NCI-H2227 treated with DMSO at 0.1 percent for 48 hours (cell line): ENCODE results near the gene HRH3.

Experiments used
- DNase-seq: peaks from one replicate; lab custom pipeline; 2025; lab: John Stamatoyannopoulos, UW

HRH3 gene

DNA sequence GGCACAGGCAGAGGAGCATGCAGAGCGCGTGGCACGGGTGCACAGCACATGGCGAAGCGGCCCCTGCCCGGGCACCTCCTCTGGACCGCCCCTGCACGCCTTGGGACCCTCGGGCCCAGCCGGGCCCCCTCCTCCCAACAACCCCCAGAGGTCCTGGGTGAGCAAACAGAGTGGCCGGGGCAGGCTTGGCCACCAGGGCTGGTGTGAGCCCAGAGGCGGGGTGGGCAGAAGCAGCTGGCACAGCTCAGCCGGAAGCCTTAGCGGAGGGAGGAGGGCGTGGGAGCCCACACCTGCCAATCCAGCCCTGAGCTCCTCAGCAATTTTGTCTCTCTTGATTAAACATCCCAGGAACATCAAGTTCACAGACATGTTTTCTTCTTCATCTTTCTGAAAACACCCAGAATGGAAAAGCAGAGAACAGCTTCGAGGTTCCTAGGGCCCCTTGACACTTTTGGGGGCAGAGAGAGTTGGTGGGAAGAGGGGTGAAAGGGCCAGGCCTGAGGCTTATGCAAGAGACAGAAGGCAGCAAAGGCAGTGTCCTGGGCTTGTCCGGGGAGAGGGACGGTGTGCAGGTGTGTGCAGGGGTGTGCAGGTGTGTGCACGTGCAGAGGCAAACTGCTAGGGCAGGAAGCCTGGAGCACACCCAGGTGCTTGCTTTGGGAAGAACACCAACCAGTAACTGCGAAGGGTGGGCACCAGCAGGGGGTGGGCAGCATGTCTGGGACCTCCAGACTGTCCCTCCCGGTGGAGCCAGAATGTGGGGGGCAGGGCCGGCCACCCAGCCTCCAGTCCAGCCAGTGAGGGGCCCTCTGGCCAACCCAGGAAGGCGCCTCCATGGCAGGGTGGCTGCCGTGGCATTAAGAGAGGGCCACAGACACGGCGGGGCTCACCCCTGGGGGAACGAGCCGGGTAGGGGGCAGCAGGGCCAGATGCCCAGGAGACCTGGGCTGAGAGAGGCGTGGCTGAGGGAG is 4.8 kb downstream of the HRH3 start:
- DNase-seq, result no peak

DNA sequence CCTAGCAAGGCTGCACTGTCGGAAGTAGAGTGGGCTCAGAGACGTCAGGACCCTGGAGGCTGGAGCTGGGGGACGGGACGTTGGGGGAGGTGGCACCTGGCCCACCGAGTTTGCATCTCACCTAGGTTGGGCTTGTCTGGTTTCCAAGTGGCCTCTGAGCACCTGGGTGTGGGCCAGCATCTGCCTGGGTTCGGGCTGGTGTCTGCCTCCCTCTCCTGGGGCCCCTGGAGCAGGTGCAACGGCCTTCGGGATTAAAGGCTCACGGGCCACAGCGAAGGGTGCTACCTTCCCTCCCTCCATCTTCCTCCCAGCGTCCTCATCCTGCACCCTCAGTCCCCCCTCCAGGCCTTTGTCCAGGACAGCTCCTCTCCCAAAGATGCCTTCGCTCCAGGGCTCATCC is 6.0 kb downstream of the HRH3 start:
- DNase-seq, result no peak

DNA sequence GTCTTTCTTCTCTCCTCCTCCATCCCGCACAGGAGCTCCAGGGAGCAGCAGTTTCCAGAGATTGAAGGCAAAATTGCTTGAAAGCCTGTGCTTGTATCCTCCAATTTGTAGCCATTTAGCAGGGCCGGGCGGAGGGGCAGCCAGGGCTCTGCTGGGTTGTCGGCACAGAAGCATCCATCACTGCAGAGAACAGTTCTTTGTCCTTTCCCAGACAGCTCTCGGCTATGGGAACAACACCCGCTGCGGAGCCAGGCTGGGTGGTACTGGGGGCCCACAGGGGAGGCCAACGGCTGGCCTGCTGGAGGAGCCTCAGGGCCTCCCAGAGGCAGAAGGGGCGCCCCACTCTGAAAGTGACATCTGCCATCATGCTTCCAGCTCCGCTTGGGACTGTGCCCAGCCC is 7.8 kb downstream of the HRH3 start:
- DNase-seq, result peak; percentile 67

DNA sequence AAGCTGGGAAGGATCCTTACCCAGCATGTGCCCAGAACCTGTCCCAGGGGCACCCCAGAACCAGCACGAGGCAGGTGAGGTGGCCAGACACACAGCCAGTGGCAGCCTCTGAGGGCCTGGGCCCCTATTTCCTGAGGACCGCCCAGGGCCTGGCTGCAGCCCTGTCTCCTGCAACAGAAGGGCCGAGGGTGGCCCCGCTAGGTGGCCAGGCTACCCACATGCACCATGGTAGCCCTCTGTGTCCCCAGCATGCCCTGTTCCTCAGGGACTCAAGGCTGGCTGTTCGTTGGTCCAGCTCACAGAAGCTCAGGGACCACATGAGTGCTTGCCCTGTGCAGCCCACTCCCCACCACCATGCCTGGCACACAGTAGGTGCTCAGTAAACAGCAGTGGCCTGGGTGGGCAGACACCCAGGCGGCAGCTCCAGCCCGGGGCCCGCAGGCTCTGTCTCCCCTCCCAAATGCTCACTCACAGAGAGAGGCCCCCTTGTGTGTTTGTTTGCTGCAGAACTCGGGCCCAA is 8.2 kb downstream of the HRH3 start:
- DNase-seq, result no peak

DNA sequence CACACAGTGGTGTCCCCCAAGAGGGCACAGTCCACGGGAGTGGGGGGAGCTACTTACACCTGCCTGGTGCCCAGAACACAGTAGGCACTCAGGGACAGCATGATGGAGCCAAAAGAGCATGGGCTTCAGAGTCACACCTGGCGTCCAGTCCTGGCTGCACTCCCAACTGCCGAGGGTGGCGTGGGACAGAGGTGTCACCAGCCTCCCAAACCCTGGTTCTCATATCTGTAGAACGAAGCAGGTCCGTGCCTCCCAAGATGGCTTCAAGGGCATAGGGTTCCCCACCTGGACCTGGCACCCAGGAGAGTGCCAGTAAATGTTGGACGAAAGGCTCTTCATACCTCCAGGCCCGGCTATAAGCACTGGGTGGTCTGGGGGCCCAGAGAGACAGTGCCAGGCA is 8.9 kb downstream of the HRH3 start:
- DNase-seq, result no peak

DNA sequence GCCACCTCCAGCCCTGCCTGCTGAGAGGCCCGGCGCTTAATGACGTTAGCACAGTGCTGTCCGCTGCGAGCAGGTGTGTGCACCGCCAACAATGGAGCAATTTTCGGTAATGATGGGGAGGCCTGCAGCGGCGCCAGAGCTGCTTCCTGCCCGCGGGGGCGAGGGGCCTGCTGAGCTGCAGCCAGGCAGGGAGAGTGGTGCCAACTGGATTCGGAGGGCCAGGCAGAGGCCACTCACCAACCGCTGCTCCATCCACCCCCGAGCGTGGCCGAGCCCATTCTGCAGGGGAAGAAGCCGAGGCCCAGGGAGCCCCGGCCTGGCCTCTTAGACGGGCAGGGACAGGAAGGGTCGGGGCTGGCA is 9.6 kb downstream of the HRH3 start:
- DNase-seq, result peak; percentile 89

DNA sequence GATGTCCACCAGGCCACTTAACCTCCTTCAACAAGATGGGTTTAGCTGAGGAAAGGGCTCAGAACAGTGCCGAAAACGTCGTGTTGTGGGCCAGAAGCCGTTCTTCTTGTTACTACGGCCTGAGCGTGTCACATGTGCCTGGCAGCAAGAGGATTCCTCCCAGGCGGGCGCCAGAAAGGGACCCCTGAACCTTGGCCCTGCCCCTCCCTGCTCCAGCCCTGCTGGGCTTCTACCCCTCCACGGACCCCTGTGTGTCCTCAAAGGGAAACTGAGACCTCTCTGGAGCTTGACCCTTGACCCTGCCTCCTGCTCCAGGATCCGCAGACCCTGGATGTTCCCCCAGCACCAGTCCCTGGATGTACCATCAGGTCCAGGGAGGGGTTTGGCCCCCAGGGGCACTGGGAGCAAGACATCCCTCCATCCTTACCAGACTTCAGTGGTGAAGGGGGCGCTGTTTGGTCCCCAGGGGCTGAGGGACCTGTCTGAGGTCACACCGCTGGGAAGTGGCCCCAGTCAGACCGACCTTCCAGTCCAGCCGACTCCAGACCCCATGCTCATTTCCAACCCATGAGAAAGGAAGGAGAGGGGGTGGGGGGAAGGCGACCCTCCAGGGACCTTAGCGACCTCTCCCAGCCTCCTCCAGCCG is 10.1 kb downstream of the HRH3 start:
- no peak for DNase-seq

DNA sequence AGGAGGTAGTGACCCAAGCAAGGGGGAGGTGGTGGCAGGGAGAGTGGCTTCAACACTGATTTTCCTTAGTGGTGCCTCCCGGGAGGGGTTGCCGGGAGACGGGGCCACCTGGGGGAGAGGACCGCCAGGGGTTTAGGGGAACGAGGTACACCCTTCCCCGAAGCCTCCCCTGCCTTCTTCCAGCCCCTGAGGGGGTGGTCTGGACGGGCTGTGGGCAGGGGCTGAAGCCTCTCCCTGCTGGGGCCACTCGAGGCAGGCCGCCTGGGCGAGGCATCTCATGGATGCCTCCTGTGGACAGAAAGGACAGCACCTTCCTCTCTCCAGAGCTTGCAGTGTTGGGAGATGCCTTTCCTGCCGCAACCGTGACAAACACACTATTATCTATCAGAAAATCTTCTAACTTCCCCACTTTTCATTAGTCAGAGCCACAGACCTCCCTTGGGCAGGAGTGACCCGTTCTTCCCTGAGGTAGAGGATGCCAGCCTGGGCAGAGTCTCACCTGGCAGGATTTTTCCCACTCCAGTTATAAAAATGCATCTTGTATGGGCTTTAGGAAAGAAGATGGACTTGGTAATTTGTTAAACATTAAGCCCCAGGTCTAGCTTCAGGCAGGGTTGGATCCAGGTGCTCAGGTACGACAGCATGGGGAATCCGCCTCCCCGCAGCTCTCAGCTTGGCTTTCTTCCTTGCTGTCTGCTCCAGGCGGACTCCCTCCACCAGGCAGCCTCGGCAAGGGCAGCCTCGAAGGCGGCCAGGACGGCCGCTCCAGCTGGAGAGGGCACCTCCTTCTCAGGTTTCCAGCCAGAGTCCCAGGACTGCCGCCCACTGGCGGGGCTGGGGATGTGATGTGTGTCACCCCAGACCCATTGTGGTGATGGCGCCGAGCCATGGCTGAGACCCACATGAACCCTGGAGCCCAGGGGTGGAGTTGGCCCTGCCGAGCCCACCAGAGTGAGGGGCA is 11.0 kb downstream of the HRH3 start:
- DNase-seq, result no peak

DNA sequence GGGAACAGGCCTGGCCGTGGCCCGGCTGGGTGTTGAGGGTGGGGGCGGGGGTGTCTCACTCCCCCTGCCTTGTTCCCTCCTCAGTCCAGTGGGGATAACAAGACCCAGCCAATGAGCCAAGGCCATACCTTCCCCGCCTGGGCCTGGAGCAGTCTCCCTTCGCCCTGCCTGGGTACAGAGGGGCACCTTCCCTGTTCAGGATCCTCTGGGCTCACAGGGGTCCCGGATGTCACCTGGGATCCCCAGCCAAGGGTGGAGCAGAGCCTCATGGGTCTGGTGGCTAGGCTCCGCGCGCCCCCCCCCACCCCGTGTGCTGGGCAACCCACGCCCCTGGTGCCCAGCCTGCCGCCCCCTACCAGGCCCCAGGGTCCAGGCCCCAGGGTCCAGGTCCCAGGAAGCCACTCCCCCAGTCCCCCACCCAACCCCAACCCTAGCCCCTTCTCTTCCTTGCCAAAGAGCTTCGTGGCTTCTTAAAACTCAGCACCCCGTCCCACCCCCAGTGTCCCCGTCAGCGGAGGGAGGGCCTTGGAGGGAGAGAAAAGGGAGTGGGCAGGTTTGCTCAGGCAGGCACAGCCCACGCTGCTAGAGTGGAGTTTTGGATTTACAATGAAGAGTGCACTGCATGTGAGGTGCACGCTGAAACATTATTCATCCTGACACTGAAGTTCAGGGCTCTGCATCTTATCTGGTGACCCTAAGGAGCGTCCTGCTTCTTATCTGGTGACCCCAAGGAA is 11.8 kb downstream of the HRH3 start:
- DNase-seq, result no peak

DNA sequence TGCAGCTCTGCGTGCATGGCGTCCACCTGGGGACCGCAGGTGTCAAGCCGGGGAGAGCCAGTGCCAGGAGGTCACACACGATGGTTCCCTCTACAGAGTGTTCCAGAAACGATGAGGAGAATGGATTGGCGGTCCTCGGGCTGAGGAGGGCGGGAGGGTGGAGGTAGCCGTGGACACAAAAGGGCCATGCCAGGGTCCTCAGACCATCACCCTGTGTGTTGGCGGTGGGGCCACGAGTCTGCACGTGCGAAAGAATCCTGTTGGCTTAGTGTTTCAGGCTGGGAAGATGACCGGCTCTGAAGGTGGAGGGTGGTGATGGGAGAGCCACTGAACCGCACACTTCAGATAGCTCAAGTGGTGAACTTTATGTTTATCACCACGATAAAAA is 13.7 kb downstream of the HRH3 start:
- DNase-seq, result no peak

DNA sequence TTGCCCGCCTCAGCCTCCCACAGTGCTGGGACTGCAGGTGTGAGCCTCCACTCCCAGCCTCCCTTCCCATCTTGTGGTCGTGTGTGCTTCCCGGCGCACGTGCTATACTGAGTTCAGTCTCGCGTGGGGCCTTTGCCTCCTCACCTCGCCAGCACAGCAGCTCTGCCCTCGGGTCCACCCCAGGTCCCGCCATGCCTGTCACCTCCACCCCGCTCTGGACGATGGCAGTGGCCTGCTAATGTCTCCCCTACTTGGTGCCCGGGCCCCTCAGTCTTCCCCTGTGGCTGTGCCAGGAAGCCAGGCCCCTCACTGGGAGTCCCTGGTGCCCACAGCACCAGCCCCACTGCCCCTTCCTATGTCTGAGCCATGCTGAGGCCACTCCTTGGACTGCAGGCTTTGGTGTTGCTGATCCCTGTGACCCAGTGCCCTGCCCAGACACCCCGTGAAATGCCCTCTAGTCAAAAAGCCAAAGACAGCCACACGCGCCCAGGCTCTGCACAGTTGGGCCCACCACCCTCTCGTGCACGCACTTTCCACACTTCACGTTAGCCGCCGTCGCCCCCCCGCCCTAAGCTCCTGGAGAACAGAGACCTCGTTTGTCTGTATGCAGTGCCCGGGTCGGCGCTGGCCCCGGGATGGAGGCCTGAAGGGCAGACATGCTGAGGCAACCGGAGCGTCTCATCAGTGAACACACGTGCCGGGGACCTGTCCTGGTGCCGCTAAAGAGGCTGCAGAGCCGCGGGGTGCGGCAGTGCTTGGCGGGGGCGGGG is 14.3 kb downstream of the HRH3 start:
- no peak for DNase-seq

DNA sequence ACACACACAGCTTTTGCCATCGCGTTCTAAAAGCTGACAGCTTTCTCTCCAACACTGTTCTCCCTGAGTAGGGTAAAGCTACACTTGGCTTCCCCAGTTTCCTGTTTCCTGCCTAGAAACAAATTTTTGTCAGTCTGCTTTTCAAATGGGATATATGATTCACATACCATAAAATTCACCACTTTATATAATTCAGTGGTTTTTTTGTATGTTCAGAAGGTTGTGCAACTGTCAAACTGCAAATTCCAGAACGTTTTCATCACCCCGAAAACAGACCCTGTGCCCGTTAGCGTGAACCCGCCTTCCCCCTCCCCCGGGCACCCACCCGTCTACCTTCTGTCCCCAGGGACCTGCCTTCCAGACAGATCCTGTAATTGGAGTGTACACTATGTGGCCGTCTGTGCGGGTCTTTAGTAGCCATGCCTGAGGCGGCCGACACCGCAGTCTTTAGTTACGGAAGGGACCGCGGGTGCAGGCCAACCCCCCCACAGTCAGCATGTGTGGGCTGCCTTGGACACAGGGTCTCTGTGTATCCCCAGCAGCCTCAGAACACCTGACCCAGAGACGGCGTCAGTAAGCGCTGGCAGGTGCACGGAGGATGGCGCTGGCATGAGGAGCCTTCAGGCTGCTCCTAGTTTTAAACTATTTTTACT is 16.6 kb downstream of the HRH3 start:
- no peak for DNase-seq

DNA sequence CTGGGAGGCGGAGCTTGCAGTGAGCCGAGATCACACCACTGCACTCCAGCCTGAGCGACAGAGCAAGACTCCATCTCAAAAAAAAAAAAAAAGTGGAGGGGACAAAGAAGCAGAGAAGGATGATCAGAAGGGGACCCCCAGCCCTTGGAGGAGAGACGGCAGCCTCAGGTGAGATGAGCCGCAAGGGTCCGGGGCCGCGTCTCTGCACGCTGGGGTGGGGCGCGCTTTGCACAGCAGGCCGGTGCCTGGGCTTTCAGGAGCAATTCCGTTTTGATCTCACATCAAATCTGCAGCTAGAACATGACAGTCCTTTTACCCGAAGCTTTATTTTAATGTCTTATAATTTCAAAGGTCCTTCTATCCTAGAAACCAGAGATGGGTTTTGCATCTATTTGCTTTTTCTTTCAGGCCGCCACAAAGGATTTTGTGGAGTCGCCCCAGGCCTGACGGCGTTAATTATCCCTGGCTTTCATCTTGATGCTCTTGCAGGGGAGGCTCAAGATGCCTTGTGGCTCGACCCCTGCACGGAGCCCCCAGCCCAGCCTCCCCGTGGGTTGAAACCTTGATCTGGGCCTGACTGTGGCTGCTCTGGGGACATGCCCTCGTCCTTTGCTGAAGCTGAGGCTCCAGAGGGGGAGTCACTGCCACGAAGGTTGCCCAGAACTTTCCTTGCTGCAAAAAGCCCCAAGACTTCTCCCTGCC is 17.3 kb downstream of the HRH3 start:
- no peak for DNase-seq

DNA sequence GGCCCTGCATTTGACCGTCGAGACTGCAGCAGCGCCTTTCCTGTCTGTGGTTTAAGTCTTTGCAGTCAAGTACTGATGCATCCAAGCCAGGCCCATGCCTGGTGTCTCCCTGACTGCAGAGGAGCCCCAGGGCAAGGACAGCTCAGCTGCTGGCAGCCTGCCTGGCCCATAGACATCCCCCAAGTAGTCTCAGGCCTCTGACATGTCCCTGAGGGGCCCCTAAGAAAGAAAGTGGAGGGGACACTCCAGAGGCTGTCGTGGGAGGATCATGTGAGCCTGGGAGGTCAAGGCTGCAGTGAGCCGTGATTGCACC is 18.0 kb downstream of the HRH3 start:
- no peak for DNase-seq

DNA sequence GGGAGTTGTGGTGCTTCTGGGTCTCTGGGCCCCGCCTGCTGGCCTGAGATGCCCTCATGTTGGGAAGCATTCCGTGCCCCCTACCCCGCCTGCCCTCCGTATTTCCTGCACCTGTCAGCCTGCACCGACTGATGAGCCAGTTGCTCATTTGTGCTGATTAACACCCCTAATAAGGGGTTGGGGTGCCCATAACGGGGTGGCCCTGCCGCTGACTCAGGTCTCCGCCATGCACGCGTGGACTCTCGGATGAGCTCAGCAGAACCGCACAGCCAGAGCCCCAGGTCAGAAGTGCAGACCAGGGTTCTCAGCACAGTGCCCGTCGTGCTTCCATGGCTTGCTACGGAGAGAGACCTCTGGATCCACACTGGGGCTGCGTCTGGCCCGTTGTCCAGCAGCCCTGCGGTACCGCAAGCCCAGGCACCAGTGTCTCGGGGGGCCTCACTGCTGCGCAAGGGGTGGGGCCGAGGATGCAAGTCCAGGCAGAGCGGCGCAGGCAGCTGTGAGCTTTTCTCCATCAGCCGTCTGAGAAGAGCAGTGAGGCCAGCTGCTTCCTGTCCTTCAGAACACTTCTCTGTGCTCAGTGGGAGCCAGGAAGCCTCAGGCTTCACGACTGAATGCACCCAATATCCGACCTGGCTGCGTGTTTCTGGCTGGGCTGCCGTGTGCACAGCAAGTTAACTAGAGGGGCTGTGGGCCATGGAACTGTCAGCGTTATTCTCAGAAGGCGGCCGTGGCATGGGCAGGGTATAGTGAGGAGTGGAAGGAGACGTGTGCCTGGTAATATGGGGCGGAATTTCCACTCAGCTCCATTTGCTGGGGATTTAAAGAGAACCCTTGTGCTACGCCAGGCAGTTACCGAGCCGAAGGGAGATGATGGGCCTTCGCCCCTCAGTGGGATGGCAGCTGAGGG is 18.6 kb downstream of the HRH3 start:
- DNase-seq, result no peak

DNA sequence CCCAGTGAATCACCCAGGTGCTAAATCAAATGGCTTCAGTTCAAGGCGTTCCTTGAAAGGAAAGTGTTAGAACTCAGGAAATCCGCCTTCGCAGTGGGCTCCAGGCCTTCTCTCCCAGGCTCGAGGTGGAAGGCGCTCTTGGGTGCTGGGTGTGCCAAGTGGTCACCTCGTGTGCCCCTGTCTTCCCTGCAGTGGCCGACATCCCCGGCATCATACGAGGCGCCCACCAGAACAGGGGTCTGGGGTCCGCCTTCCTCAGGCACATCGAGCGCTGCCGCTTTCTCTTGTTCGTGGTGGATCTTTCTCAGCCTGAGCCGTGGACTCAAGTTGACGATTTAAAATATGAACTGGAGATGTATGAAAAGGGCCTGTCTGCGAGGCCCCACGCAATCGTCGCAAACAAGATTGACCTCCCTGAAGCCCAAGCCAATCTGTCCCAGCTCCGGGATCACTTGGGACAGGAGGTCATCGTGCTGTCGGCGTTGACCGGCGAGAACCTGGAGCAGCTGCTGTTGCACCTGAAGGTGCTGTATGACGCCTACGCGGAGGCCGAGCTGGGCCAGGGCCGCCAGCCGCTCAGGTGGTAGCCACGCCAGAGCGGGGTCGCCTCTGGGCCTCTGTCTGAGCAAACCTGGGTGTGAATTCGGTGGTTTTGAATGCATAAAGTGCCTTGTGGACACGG is 19.4 kb downstream of the HRH3 start:
- no peak for DNase-seq

DNA sequence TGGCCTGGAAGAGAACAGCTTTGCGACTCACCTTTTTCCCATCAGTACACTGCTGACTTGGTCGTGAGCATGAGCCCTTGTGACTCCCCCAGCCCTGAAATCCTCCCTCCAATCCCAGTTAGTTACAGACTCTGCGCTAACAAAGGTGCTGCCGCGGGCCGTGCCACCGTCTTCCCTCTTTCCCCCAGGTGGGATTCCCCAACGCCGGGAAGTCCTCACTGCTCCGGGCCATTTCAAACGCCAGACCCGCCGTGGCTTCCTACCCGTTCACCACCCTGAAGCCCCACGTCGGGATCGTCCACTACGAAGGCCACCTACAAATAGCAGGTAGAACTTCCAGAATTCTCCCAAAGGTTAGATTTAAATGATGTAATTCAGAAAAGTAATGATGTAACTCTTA is 21.1 kb downstream of the HRH3 start:
- no peak for DNase-seq

DNA sequence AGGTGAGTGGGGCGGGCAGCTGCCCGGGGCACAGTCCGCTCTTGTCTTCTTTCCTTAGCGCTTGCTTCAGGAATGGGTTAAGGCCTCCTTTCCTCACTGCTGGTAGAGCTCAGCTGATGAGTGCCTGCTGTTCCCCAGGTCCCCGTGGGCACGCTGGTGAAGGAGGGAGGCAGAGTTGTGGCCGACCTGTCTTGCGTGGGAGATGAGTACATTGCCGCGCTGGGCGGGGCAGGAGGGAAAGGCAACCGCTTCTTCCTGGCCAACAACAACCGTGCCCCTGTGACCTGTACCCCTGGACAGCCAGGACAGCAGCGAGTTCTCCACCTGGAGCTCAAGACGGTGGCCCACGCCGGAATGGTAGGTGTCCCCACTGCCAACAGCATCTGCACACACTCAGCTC is 21.6 kb downstream of the HRH3 start:
- no peak for DNase-seq
